GM18520 (cell line): ENCODE results near the gene PPP2R5A.
"Not testable (repeated sequence)": the region's sequence is repeated elsewhere in the genome, so short reads cannot be mapped to it uniquely, and the experiment has no call there.

ENCODE experiments used
- ATAC-seq: cut with Tn5 transposase; IDR thresholded peaks from one replicate; pipeline ENCODE4 v1.9.1; 2021; ENCODE audit not compliant: unreplicated experiment

The PPP2R5A gene

GRCh38 chr1:212267017-212267416 is 18.2 kb upstream of the PPP2R5A start:
- no peak for ATAC-seq

GRCh38 chr1:212267460-212267859 is 17.8 kb upstream of the PPP2R5A start:
- ATAC-seq = no peak

GRCh38 chr1:212269306-212269705 is 15.9 kb upstream of the PPP2R5A start:
- no peak for ATAC-seq

- no peak for ATAC-seq
Measured at GRCh38 chr1:212270564-212270963, 14.6 kb upstream of the PPP2R5A start.

- ATAC-seq = no peak
Measured at GRCh38 chr1:212271234-212271633, 14.0 kb upstream of the PPP2R5A start.

- ATAC-seq = no peak
Measured at GRCh38 chr1:212271823-212272485, 13.3 kb upstream of the PPP2R5A start.

GRCh38 chr1:212281590-212281989 is 3.6 kb upstream of the PPP2R5A start:
- no peak for ATAC-seq

- no peak for ATAC-seq
Measured at GRCh38 chr1:212283741-212284140, 1.5 kb upstream of the PPP2R5A start.

GRCh38 chr1:212284332-212284743 is 872 bp upstream of the PPP2R5A start:
- ATAC-seq = no peak

- ATAC-seq = no peak
Measured at GRCh38 chr1:212285685-212286555, 710 bp downstream of the PPP2R5A start.

GRCh38 chr1:212286556-212287131 is 1.4 kb downstream of the PPP2R5A start:
- no peak for ATAC-seq

GRCh38 chr1:212287261-212287895 is 2.2 kb downstream of the PPP2R5A start:
- no peak for ATAC-seq

- ATAC-seq = not testable (repeated sequence)
Measured at GRCh38 chr1:212287995-212288394, 2.8 kb downstream of the PPP2R5A start.

GRCh38 chr1:212288615-212289014 is 3.4 kb downstream of the PPP2R5A start:
- no peak for ATAC-seq

- no peak for ATAC-seq
Measured at GRCh38 chr1:212289262-212290077, 4.3 kb downstream of the PPP2R5A start.

- no peak for ATAC-seq
Measured at GRCh38 chr1:212290608-212291007, 5.4 kb downstream of the PPP2R5A start.

GRCh38 chr1:212291505-212292134 is 6.4 kb downstream of the PPP2R5A start:
- peak; percentile 56 for ATAC-seq

GRCh38 chr1:212292250-212293105 is 7.3 kb downstream of the PPP2R5A start:
- no peak for ATAC-seq

- ATAC-seq = no peak
Measured at GRCh38 chr1:212293579-212293978, 8.4 kb downstream of the PPP2R5A start.
